K562 treated with DMSO at 1 percent for 48 hours (cell line): ENCODE measurements around the gene NOL4. TPM values are rescaled to one million over a fixed set of nuclear protein-coding genes. Genes with fewer than 3 reads are reported as not detected.

Source experiments
- total RNA-seq: library from RNA; unstranded; fragments of 300-600 nt; gene quantifications from 2 replicates; pipeline ENCODE4 v1.2.3, GENCODE V29; 2022; ENCODE audit warnings: low replicate concordance; ENCODE audit errors: extremely low read depth

NOL4 gene, protein sequence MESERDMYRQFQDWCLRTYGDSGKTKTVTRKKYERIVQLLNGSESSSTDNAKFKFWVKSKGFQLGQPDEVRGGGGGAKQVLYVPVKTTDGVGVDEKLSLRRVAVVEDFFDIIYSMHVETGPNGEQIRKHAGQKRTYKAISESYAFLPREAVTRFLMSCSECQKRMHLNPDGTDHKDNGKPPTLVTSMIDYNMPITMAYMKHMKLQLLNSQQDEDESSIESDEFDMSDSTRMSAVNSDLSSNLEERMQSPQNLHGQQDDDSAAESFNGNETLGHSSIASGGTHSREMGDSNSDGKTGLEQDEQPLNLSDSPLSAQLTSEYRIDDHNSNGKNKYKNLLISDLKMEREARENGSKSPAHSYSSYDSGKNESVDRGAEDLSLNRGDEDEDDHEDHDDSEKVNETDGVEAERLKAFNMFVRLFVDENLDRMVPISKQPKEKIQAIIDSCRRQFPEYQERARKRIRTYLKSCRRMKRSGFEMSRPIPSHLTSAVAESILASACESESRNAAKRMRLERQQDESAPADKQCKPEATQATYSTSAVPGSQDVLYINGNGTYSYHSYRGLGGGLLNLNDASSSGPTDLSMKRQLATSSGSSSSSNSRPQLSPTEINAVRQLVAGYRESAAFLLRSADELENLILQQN
- total RNA-seq, result not detected in 2 replicates

DNA sequence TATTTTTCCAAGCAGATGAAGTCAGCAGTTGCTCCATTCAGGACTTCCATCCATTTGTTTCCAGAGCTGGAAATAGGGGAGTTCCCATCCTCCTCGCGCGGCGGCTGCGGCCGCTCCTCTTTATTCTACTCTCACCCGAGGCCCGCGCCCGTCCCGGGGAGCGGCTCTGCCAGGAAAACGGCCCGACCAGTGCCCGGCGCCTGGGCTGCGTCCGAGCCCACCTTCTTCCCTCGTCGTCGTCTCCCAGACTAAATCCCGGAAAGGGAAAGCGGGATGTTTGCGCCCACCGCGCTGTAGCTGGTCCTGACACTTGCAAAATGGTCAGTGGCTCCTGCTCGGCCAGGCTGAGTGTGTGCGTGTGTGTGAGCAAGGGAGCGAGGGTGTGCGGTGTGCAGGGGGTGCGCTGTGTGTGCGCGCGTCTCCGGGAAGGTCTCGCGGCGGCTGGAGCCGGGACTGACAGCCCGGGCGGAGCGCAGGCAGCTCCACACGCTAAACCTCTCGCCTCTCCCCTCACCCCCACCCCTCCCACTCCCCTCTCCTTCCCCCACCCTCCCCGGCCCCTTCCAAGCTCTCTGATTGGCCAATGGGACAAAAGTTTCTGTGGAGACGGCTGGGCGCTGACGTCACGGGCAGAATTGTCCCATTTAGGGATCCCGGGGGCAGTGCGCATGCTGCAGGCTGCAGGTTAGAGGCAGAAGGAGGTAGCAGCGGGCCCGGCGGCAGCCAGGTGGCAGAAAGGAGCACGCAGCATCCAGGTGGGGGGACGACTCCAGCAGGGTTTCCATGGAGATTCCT is at the start of gene NOL4:
Gene NOL4, minus strand, starts transcription at position 491 of the 795 bp plus-strand sequence. CDS start 1,660 bp downstream, outside the sequence.

